Osteoblast (primary cell): ENCODE measurements around the gene EFNA2. TPM values are rescaled to one million over a fixed set of nuclear protein-coding genes. Genes with fewer than 3 reads are reported as not detected.

Experiments
- DNase-seq: peaks from one replicate; pipeline ENCODE4 v3.0.0; 2011; ENCODE audit warnings: low spot score, mixed read lengths; ENCODE audit not compliant: insufficient read length; ENCODE audit errors: missing footprints
- H2AFZ ChIP-seq: 2 replicates; pipeline ENCODE4 v1.6.0; 2011; ENCODE audit warnings: mild to moderate bottlenecking, low read length
- H3K27ac ChIP-seq: 2 replicates; pipeline ENCODE4 v1.5.1; 2011; ENCODE audit warnings: mild to moderate bottlenecking, low read depth, low read length, moderate library complexity
- H3K27me3 ChIP-seq: 2 replicates; pipeline ENCODE4 v1.6.0; 2012; ENCODE audit warnings: mild to moderate bottlenecking, control low read depth, inconsistent platforms, low read length, moderate library complexity; ENCODE audit not compliant: insufficient read depth
- H3K36me3 ChIP-seq: 2 replicates; pipeline ENCODE4 v1.5.1; 2011; ENCODE audit warnings: mild to moderate bottlenecking, low read length, control low read depth, moderate library complexity; ENCODE audit not compliant: insufficient read depth
- H3K4me1 ChIP-seq: 2 replicates; pipeline ENCODE4 v1.5.1; 2011; ENCODE audit warnings: mild to moderate bottlenecking, low read length, control low read depth, moderate library complexity; ENCODE audit not compliant: insufficient read depth
- H3K4me2 ChIP-seq: 2 replicates; pipeline ENCODE4 v1.6.0; 2011; ENCODE audit warnings: mild to moderate bottlenecking, low read length; ENCODE audit not compliant: insufficient read depth
- H3K4me3 ChIP-seq: fragments of 200-600 bp; sonication (generic); 3 replicates; pipeline ENCODE4 v1.5.1; 2012; ENCODE audit warnings: mild to moderate bottlenecking, low read length, inconsistent platforms; ENCODE audit not compliant: insufficient read depth
- H3K79me2 ChIP-seq: 2 replicates; pipeline ENCODE4 v1.6.0; 2012; ENCODE audit warnings: mild to moderate bottlenecking, low read length, control low read depth, inconsistent platforms; ENCODE audit not compliant: insufficient read depth
- H3K9me3 ChIP-seq: 2 replicates; pipeline ENCODE4 v1.5.1; 2011; ENCODE audit warnings: low read depth, low read length, control low read depth
- H4K20me1 ChIP-seq: 2 replicates; pipeline ENCODE4 v1.6.0; 2012; ENCODE audit warnings: mild to moderate bottlenecking, low read length, control low read depth; ENCODE audit not compliant: insufficient read depth
- CTCF ChIP-seq: IDR thresholded peaks from 2 replicates; pipeline ENCODE4 v1.5.1; 2011; ENCODE audit warnings: mild to moderate bottlenecking, low read depth, low read length, moderate library complexity; ENCODE audit errors: extremely low read depth
- total RNA-seq: library from RNA; depleted of rRNA; stranded (reverse); fragments of >200 nt; gene quantifications from 2 replicates; pipeline ENCODE4 v1.2.3, GENCODE V29; 2012

The EFNA2 gene
- total RNA-seq, 1 donor: not detected

- Histone ChIP-seq H3K4me2 (peak overlapping the region; percentile 90), H3K27ac (peak overlapping the region; percentile 82), H4K20me1 (peaks cover 27% of the 10 kb centered on the region), H3K9me3 (no peaks in the 10 kb centered on the region), H3K36me3 (no peaks in the 10 kb centered on the region), H3K4me1 (peaks cover 40% of the 10 kb centered on the region), H2AFZ (peak overlapping the region; percentile 90), H3K79me2 (peaks cover 36% of the 10 kb centered on the region), H3K4me3 (peak overlapping the region; percentile 89), H3K27me3 (no peaks in the 10 kb centered on the region)
- no peak for DNase-seq
- no peak for TF ChIP-seq CTCF
Measured at GRCh38 chr19:1240925-1241324, 44.7 kb upstream of the EFNA2 start.

GRCh38 chr19:1241417-1242095, 44.1 kb upstream of the EFNA2 start, which contains the start of gene ATP5F1D:
Gene ATP5F1D (plus strand): TSS chr19:1241751. CDS start chr19:1241851, 100 bp downstream.
- Histone ChIP-seq H3K9me3 (no peaks in the 10 kb centered on the region), H3K79me2 (peaks cover 29% of the 10 kb centered on the region), H3K27me3 (no peaks in the 10 kb centered on the region), H2AFZ (peak within 1 kb of the TSS; percentile 90), H3K4me3 (peak within 1 kb of the TSS; percentile 89), H3K27ac (peak within 1 kb of the TSS; percentile 82), H3K36me3 (no peaks in the 10 kb centered on the region), H3K4me2 (peak within 1 kb of the TSS; percentile 90), H3K4me1 (peaks cover 40% of the 10 kb centered on the region), H4K20me1 (peaks cover 21% of the 10 kb centered on the region)
- TF ChIP-seq CTCF: no peak
- DNase-seq: peak; percentile 100

GRCh38 chr19:1243768-1244692, 41.6 kb upstream of the EFNA2 start:
- TF ChIP-seq CTCF: peak; percentile 86
- Histone ChIP-seq H4K20me1 (peaks cover 19% of the 10 kb centered on the region), H3K27ac (peak overlapping the region; percentile 28), H3K27me3 (no peaks in the 10 kb centered on the region), H3K4me2 (peak overlapping the region; percentile 64), H3K9me3 (no peaks in the 10 kb centered on the region), H3K4me3 (peak overlapping the region; percentile 48), H3K36me3 (no peaks in the 10 kb centered on the region), H3K79me2 (peaks cover 29% of the 10 kb centered on the region), H2AFZ (no peak overlapping the region), H3K4me1 (peaks cover 38% of the 10 kb centered on the region)
- DNase-seq: peak; percentile 100
